ENCODE measurements around the gene TRPM2.

DNA sequence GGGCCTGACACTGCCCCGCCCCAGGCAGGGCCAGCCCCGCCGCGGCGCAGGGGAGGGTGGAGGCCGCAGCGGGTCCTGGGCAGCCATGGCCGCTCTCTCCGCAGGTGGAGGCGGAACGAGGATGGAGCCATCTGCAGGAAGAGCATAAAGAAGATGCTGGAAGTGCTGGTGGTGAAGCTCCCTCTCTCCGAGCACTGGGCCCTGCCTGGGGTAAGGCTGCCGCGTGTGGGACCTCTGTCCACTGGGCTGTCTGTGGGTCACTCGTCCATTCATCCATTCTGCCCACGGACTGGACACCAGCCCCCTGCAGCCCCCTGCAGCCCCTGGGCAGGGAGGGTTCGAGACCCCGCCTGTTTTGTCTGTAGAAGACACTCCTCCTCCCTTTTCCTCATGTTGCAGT, 83.5 kb downstream of the TRPM2 start:
- TF ChIP-seq, protein P1, sequence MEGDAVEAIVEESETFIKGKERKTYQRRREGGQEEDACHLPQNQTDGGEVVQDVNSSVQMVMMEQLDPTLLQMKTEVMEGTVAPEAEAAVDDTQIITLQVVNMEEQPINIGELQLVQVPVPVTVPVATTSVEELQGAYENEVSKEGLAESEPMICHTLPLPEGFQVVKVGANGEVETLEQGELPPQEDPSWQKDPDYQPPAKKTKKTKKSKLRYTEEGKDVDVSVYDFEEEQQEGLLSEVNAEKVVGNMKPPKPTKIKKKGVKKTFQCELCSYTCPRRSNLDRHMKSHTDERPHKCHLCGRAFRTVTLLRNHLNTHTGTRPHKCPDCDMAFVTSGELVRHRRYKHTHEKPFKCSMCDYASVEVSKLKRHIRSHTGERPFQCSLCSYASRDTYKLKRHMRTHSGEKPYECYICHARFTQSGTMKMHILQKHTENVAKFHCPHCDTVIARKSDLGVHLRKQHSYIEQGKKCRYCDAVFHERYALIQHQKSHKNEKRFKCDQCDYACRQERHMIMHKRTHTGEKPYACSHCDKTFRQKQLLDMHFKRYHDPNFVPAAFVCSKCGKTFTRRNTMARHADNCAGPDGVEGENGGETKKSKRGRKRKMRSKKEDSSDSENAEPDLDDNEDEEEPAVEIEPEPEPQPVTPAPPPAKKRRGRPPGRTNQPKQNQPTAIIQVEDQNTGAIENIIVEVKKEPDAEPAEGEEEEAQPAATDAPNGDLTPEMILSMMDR (IDR thresholded peaks at IDR 0.05; ENCODE audit: borderline replicate concordance, extremely low read depth, low read length, poor library complexity, severe bottlenecking) = no peak
- no peak for TF ChIP-seq EZH2 (IDR thresholded peaks at IDR 0.05; ENCODE audit: borderline replicate concordance, low read depth, low read length, severe bottlenecking)

Data from DND-41 (cell line).